22Rv1 (cell line): Measurements from ENCODE around the gene LUM.

Experiments used
- CTCF ChIP-seq: fragments of 450-650 bp; IDR thresholded peaks from 2 replicates; pipeline ENCODE4 v1.5.1; 2017; ENCODE audit warnings: mild to moderate bottlenecking
- ZFX ChIP-seq: fragments of 450-650 bp; IDR thresholded peaks from 2 replicates; pipeline ENCODE4 v1.6.1; 2017; ENCODE audit warnings: antibody characterized with exemption, borderline replicate concordance

GRCh38 chr12:91126516-91126915, 15.2 kb upstream of the LUM start:
- TF ChIP-seq CTCF (no peak), ZFX (no peak)
